Stimulated activated CD4-positive, alpha-beta T cell treated with anti-CD3 and anti-CD28 coated beads, Interleukin-1b, Interleukin-23, amount 100 ng/mL, for 48 hours (primary cell): ENCODE data around the gene ACRBP.

ENCODE experiments used
- DNase-seq: peaks from one replicate; pipeline ENCODE4 v3.0.0-alpha.2; 2020

ACRBP gene

GRCh38 chr12:6646276-6647082 lies 753 bp downstream of the ACRBP start:
- DNase-seq, result no peak

GRCh38 chr12:6644903-6645302 lies 2.3 kb downstream of the ACRBP start:
- no peak for DNase-seq

- DNase-seq, result no peak
These were observed 3.0 kb downstream of the ACRBP start for GRCh38 chr12:6644257-6644596.

GRCh38 chr12:6643569-6644256 lies 3.5 kb downstream of the ACRBP start:
- no peak for DNase-seq

DNA sequence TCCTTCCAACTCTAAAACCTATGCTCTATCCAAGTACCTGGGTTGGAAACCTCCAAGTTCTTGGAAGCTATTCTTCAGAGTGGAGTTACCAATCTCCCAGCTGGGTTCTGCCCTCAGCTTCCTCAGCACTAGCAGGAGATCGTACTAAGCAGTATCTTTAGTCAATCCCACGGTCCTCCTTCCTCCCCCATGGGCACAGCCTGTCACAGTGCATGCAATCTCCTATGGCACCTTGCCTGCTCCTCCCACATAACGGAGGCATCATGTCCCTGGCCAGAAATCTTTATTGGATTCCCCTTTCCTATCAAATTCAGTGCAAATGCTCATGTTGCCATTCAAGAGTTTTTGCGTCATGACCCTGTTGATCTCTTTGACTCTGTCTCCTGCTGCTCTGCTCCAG lies 6.1 kb downstream of the ACRBP start:
- DNase-seq, result no peak

DNA sequence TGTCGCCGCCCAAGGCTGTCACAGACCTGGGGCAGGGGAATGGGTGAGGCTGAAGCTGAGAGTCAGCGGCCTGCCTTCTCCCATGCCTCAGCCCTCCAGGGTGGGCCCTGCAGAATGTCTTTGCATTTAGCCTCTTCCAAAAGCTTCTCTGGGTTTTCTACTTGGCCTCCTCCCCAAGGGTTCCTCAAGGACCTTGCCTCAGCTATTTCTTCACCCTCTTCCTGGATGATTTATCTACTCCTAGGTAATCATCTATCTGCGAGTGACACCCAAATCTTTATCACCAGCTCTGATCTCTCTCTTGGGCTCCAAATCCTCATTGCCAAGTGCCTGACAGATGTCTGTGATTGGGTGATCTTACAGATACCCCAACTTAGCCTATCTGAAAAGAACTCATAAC lies 6.7 kb downstream of the ACRBP start:
- DNase-seq, result no peak

GRCh38 chr12:6639151-6639801 lies 8.0 kb downstream of the ACRBP start:
- no peak for DNase-seq

DNA sequence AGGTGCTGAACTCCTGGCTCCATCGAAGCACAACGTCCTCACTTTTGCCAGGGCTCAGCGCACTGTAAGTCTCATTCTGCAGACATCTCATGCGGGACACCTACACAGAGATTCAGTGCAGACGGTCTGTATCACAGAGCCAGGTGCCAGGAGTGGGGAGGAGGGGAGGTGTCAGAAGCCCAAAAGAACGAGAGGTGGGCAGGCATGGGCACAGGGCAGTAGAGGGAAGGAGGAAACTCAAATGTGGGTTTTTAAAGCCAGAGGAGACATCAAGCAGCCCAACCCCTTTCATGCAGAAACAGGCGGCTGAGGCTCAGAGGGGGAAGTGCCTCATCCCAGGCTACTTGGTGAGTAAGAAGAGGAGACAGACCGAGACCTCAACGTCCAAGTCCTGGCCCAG lies 8.9 kb downstream of the ACRBP start:
- DNase-seq, result no peak

DNA sequence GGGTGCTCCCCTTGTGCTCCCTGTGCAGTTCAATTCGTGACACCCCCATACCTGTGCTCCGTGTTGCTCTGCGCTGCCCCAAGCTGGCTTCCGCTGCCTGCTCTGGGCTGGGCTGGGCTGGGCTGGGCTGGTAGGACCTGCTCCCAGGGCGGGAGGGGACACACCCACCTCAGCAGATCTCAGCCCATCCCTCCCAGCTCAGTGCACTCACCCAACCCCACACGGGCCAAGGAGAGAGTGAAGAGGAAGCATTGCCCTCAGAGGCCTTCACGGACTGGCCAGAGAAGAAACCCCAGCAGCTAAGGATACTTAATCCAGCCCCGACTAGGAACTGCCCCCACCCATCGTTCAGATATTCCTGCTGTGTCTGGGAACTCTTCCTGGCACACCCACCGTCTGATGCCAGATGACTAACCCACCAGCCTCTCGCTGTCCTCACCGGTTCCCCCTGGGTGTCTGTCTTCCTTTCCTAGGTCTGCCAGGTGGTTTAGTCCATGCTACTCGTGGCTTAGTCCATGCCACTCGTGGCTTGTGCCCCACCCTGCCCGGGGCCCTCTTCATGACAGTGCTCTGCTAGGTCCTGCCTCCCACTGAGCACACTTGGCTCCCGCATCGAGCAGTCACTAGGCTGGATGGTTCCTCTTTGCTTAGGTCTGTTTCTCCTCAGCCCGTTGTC lies 11.2 kb downstream of the ACRBP start, which contains the start of gene LPAR5:
TSS of gene LPAR5 (minus strand) at position 104 of the 676 bp plus-strand sequence. CDS start 14,711 bp downstream, outside the sequence.
- no peak for DNase-seq

- peak; percentile 69 for DNase-seq
These were observed 11.8 kb downstream of the ACRBP start for GRCh38 chr12:6635375-6635855.

- peak; percentile 44 for DNase-seq
These were observed 14.9 kb downstream of the ACRBP start for GRCh38 chr12:6632026-6632983.

GRCh38 chr12:6631549-6631961 lies 15.7 kb downstream of the ACRBP start:
- no peak for DNase-seq

GRCh38 chr12:6630736-6631135 lies 16.5 kb downstream of the ACRBP start:
- DNase-seq, result no peak

DNA sequence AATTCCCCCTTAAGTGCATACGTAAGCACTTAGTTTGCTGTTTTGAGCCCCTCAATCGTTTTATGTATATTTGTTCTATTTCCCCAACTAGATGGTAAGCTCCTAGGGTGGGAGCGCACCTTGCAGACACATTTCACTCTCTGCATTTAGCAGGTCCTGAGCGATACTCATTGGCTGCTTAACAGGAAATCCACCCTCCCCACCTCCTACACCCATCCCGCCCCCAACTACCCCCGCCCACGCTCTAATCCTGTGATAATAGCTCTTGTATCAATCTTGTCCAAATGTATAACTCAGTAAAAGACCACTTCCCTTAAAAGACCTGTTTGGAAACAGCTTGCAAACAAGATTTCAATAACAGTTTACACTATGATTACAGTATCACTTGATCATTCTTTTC lies 19.6 kb downstream of the ACRBP start:
- no peak for DNase-seq

DNA sequence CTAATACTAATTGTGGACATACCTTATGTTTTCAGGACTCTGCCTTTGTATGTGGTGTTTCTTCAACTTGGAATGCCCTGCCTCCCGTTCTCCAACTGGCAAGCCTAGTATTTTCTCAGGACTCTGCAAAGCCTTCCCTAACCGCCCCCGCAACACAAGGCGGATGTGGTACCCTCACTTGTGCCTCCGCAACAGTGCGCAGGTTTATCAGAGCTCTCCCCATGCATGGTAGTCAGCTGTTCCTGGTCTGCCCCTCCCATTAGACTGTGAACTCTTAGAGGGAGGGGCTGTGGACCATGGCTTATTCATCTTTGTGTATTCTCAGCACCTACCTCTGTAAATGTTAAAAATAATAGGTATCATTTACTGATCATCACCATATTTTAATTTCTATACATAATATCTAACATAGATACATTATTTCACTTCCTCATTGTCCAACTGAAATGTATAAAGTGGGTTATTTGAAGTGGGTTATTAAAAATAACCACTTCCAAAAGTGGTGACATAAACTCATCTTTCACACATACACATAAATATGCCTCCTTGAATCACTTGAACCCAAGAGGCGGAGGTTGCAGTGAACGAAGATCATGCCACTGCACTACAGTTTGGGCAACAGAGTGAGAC lies 20.5 kb downstream of the ACRBP start:
- no peak for DNase-seq

GRCh38 chr12:6620885-6621274 lies 26.4 kb downstream of the ACRBP start:
- DNase-seq, result no peak

GRCh38 chr12:6620137-6620884 lies 26.9 kb downstream of the ACRBP start:
- DNase-seq, result peak; percentile 58

DNA sequence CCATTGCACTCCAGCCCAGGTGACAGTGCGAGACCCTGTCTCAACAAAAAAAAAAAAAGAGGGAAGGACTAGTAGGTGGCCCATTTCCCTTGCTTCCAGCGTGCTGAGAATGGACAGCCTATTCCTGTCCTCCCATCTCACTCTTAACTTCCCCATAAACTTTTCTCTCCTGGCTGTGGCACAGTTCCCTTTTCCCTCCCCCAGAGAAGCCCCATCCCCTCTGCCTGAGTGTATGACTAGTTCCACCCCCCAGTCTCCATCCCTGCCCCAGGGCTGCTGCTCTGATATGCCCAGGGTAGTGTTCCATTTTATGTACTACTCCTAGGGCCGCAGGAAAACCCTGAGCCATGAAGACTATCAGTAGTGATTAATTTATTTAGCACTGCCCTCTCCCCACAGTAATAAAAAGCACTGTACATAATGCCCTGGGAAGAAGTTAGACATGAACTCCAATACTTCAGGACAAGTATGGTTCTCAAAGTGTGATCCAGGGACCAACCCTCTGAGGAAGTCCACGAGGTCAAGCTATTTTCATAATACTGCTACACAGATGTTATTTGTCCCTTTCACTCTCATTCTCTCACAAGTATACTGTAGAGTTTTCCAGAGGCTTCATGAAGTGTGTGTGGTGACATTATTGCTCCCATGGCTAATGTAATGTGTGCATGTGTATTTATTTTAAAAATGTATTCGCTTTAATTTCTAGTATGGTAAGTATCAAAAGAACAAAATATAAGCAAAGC lies 28.6 kb downstream of the ACRBP start:
- DNase-seq, result no peak

DNA sequence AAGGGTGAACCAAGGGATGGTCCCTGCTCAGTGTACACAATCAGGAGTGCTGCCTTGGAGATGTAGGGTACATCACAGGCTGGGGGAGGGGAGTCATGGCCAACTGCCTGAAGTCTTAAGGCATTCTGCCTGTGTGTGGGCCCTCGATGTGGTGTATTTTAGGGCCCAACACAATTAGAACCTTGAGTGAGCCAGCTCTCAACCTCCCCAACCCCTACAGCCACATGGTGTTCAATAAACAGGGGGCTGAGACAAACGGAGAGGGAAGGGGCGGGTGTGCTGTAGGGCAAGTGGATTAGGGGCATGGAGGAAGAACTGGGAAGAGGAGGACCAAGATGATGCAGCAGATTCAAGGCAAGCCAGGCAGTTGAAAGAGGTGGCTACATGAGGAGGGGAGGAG lies 31.4 kb downstream of the ACRBP start:
- DNase-seq, result no peak
